K562 (cell line): ENCODE data around the gene WDR93. TPM values are rescaled to one million over a fixed set of nuclear protein-coding genes. Genes with fewer than 3 reads are reported as not detected.

Experiments used
- ATAC-seq: fragments of 200-7000 bp; cut with Tn5 transposase; 3 replicates; pipeline ENCODE4 v1.9.1; 2020; ENCODE audit warnings: moderate library complexity
- BruUV-seq: library from RNA; stranded (reverse); fragments of 400-500 nt; replicated peaks from 2 replicates; lab custom pipeline; 2021; lab: Mats Ljungman, UMichigan
- CTCF ChIA-PET: fragments of 300-600 bp; formaldehyde crosslinking; extraction: SDS; loops from one replicate; lab custom pipeline; 2021; ENCODE audit warnings: low intra/inter-chr PET ratio; lab: Yijun Ruan, JAX
- POLR2A ChIA-PET: fragments of 300-600, 350-650 bp; sonication (Branson Sonifier 250); formaldehyde crosslinking; extraction: SDS; loops from one replicate; lab custom pipeline; 2021; ENCODE audit warnings: antibody characterized with exemption, inconsistent platforms; lab: Yijun Ruan, JAX
- DNase-seq, 4 experiments: peaks; one replicate each; pipeline versions ENCODE4 v3.0.0 to v3.0.0-alpha.2; 2011 to 2018; ENCODE audit warnings: low spot score in 3 of 4, mixed read lengths in 3 of 4; ENCODE audit errors: extremely low read depth in 1 of 4
- FAIRE-seq: peaks from 2 replicates; lab custom pipeline; 2011; peaks lifted over from hg19 to GRCh38; lab: Jason Lieb, UNC
- H2AFZ ChIP-seq: 2 replicates; pipeline ENCODE4 v1.6.0; 2011; ENCODE audit warnings: low read depth, low read length, control low read depth, inconsistent platforms
- H3K27ac ChIP-seq: fragments of 200-600 bp; 3 replicates; pipeline ENCODE4 v1.8.0; 2011; ENCODE audit warnings: low read depth, mild to moderate bottlenecking, control low read depth, inconsistent platforms, low read length, moderate library complexity, mixed read lengths; ENCODE audit errors: extremely low read depth
- H3K27me3 ChIP-seq, 2 experiments: fragments of 300-600 bp in 1 of 2; 2 replicates in 1 of 2; 3 replicates in 1 of 2; pipeline versions ENCODE4 v1.6.0 to v1.8.0; 2011; ENCODE audit warnings: inconsistent platforms in 2 of 2, low read length in 2 of 2, mild to moderate bottlenecking in 1 of 2, mixed read lengths in 1 of 2, moderate library complexity in 1 of 2; ENCODE audit not compliant: control insufficient read depth in 2 of 2, insufficient read depth in 2 of 2
- H3K36me3 ChIP-seq: fragments of 300-600 bp; 3 replicates; pipeline ENCODE4 v1.8.0; 2011; ENCODE audit warnings: mild to moderate bottlenecking, low read length, inconsistent platforms; ENCODE audit not compliant: control insufficient read depth, insufficient read depth
- H3K4me1 ChIP-seq, 2 experiments: fragments of 200-600 bp in 1 of 2; replicated peaks in 1 of 2; 2 replicates in 1 of 2; 3 replicates in 1 of 2; pipeline versions ENCODE4 v1.5.1 to v1.8.0; 2011; ENCODE audit warnings: inconsistent platforms in 2 of 2, low read length in 2 of 2, mild to moderate bottlenecking in 1 of 2, mixed read lengths in 1 of 2, moderate library complexity in 1 of 2; ENCODE audit not compliant: control insufficient read depth in 2 of 2, insufficient read depth in 2 of 2
- H3K4me2 ChIP-seq: 2 replicates; pipeline ENCODE4 v1.6.1; 2011; ENCODE audit warnings: low read length, control low read depth, inconsistent platforms, mixed read lengths; ENCODE audit not compliant: insufficient read depth
- H3K4me3 ChIP-seq: fragments of 200-600 bp; sonication (generic), shearing (Covaris generic); 2 replicates; pipeline ENCODE4 v1.5.1; 2016; ENCODE audit warnings: control low read depth, inconsistent platforms
- H3K79me2 ChIP-seq: fragments of 200-600 bp; 3 replicates; pipeline ENCODE4 v1.8.0; 2011; ENCODE audit warnings: low read length, inconsistent platforms; ENCODE audit not compliant: control insufficient read depth, insufficient read depth
- H3K9ac ChIP-seq, 2 experiments: 2 replicates each; pipeline versions ENCODE4 v1.6.0 to v1.6.1; 2011; ENCODE audit warnings: low read depth in 2 of 2, low read length in 2 of 2, control low read depth in 1 of 2, inconsistent platforms in 1 of 2, mild to moderate bottlenecking in 1 of 2, mixed read lengths in 1 of 2; ENCODE audit not compliant: insufficient read depth in 1 of 2
- H3K9me1 ChIP-seq: one replicate; pipeline ENCODE4 v1.6.0; 2011; ENCODE audit warnings: inconsistent platforms, mild to moderate bottlenecking, low read length, moderate library complexity; ENCODE audit not compliant: control insufficient read depth, insufficient read depth
- H3K9me3 ChIP-seq: replicated peaks from 2 replicates; pipeline ENCODE4 v1.5.1; 2011; ENCODE audit warnings: low read depth, low read length, inconsistent platforms; ENCODE audit not compliant: control insufficient read depth, insufficient read depth
- H4K20me1 ChIP-seq: replicated peaks from 2 replicates; pipeline ENCODE4 v1.6.1; 2011; ENCODE audit warnings: low read length, inconsistent platforms, mixed read lengths; ENCODE audit not compliant: control insufficient read depth, insufficient read depth
- CC2D1A ChIP-seq: fragments of 450-650 bp; IDR thresholded peaks from 2 replicates; pipeline ENCODE4 v1.6.1; 2017; ENCODE audit warnings: mild to moderate bottlenecking
- CCAR2 ChIP-seq: fragments of 200-400 bp; formaldehyde crosslinking; IDR thresholded peaks from 2 replicates; pipeline ENCODE4 v1.6.1; 2017; ENCODE audit warnings: mild to moderate bottlenecking, low read depth, low read length
- HES1 ChIP-seq: fragments of 450-650 bp; IDR thresholded peaks from 2 replicates; pipeline ENCODE4 v1.6.1; 2016; ENCODE audit warnings: low read depth, mild to moderate bottlenecking, moderate library complexity
- HNRNPLL ChIP-seq: fragments of 200-400 bp; formaldehyde crosslinking; IDR thresholded peaks from 2 replicates; pipeline ENCODE4 v1.6.1; 2017; ENCODE audit warnings: low read length, low read depth, mild to moderate bottlenecking; ENCODE audit not compliant: poor library complexity, severe bottlenecking
- IRF1 ChIP-seq: sonication (generic); formaldehyde crosslinking; IDR thresholded peaks from 2 replicates; pipeline ENCODE4 v1.8.0; 2022; ENCODE audit warnings: missing genetic modification reagents, mild to moderate bottlenecking, borderline replicate concordance
- MCM5 ChIP-seq: fragments of 450-650 bp; IDR thresholded peaks from 2 replicates; pipeline ENCODE4 v1.6.1; 2016; ENCODE audit warnings: low read depth
- NFIX ChIP-seq: fragments of 250-450 bp; sonication (Bioruptor Pico); IDR thresholded peaks from 2 replicates; pipeline ENCODE4 v1.4.0; 2020; ENCODE audit warnings: low read depth, mild to moderate bottlenecking, moderate library complexity
- RBM15 ChIP-seq: fragments of 200-400 bp; formaldehyde crosslinking; IDR thresholded peaks from 2 replicates; pipeline ENCODE4 v1.6.1; 2018; ENCODE audit warnings: mild to moderate bottlenecking, low read length, moderate library complexity; ENCODE audit not compliant: insufficient read depth
- SUPT5H ChIP-seq: fragments of 450-650 bp; IDR thresholded peaks from 2 replicates; pipeline ENCODE4 v1.6.1; 2016
- ZNF75A ChIP-seq: fragments of 450-650 bp; formaldehyde crosslinking; IDR thresholded peaks from 2 replicates; pipeline ENCODE4 v1.4.0; 2020; ENCODE audit warnings: mild to moderate bottlenecking
- WGBS: fragments of 100-300 bp; shearing (Covaris generic); methylation state at CpG from one replicate; pipeline ENCODE4 v1.1.6; 2016; ENCODE audit warnings: low coverage, mixed read lengths; ENCODE audit not compliant: insufficient coverage; ENCODE audit errors: missing lambda C conversion rate; 5-methylcytosine and 5-hydroxymethylcytosine counted together
- in situ Hi-C: fragments of 300-500 bp; cut with MboI; formaldehyde crosslinking; loops from 4 replicates; pipeline ENCODE4 v1.15.0; 2018; ENCODE audit warnings: inconsistent platforms, mixed read lengths
- intact Hi-C: fragments of 100-400 bp; cut with micrococcal nuclease; formaldehyde crosslinking; loops from 2 replicates; pipeline ENCODE4 v1.14.2; 2022
- polyA plus RNA-seq, 8 experiments: library from polyadenylated mRNA; depleted of rRNA in 4 of 8; stranded (reverse) in 5 of 8; unstranded in 3 of 8; fragments of >200 nt; fragmentation: Nextera tagmentation in 2 of 8; fragmentation: Illumina TruSeq in 1 of 8; extraction: Ambion mirVana in 2 of 8; extraction: Trizol in 1 of 8; gene quantifications; 2 replicates each; pipeline versions ENCODE4 v1.2.1 to v1.2.3, GENCODE V29; 2011 to 2014; ENCODE audit warnings: inconsistent platforms in 1 of 8, missing spikeins in 1 of 8
- total RNA-seq, 7 experiments: library from RNA; depleted of rRNA in 6 of 7; stranded (reverse); fragments of >200 nt in 6 of 7; fragmentation: Illumina TruSeq in 2 of 7; extraction: Trizol in 2 of 7; gene quantifications; 2 replicates each; pipeline versions ENCODE4 v1.2.1 to v1.2.3, GENCODE V29; 2011 to 2021; ENCODE audit warnings: low replicate concordance in 1 of 7
- TF ChIP-seq, protein P1 (sequence below): sonication (generic); formaldehyde crosslinking; IDR thresholded peaks from 2 replicates; pipeline ENCODE4 v1.8.0; 2022; ENCODE audit warnings: missing genetic modification reagents, mild to moderate bottlenecking, borderline replicate concordance
- TF ChIP-seq, protein P2 (sequence below): sonication (generic); formaldehyde crosslinking; IDR thresholded peaks from 2 replicates; pipeline ENCODE4 v1.8.0; 2022; ENCODE audit warnings: mild to moderate bottlenecking, missing genetic modification reagents
- TF ChIP-seq, protein P3 (sequence below): sonication (generic); formaldehyde crosslinking; IDR thresholded peaks from 2 replicates; pipeline ENCODE4 v1.9.0; 2022; ENCODE audit warnings: mild to moderate bottlenecking, missing genetic modification reagents

Gene WDR93
- total and polyA plus RNA-seq, 9 of the 15 experiments (the other 6 are each of a cell fraction or from before 2014, with no cell fraction given) = not detected

DNA sequence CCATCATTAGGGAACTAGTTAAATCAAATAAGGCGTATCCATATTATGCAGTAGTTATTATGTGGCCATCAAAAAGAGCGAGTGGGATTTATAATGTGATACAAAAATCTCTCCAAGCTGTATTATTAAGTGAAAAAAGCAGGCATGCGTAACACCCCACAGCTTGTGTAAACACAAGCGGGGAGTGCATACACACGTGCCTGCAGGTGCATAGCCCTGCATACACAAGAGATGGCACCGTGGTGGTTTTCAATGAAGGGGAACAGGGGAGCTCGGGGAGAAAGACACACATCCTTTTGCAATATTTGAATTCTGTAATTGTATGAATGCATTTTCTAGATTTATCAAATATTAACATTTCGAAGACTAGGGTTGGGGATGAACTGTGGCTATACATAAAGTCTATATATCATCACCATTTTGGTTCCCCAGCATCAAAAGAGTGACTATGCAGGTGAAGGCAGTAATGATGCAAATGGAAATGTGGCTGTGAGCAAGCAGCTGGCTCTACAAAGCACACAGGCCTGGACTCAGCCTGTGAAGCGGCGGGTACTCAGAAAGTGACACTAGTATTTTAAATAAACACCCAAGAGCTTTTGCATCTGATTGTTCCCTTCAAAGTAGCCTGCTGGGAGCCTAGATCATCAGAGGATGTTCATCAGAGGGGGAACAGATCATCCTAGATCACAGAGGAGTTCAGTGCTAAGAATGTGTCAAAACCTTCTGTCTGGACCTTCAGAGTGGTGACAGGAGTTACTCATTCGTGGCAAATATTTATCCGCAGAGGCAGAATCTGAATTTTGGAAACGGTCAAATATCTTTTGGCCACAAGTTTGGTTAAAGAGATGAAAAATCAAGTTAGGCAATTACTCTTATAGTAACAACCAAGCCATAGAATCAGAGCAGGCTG, 25.9 kb upstream of the WDR93 start (continued):
- TF ChIP-seq, protein P1, sequence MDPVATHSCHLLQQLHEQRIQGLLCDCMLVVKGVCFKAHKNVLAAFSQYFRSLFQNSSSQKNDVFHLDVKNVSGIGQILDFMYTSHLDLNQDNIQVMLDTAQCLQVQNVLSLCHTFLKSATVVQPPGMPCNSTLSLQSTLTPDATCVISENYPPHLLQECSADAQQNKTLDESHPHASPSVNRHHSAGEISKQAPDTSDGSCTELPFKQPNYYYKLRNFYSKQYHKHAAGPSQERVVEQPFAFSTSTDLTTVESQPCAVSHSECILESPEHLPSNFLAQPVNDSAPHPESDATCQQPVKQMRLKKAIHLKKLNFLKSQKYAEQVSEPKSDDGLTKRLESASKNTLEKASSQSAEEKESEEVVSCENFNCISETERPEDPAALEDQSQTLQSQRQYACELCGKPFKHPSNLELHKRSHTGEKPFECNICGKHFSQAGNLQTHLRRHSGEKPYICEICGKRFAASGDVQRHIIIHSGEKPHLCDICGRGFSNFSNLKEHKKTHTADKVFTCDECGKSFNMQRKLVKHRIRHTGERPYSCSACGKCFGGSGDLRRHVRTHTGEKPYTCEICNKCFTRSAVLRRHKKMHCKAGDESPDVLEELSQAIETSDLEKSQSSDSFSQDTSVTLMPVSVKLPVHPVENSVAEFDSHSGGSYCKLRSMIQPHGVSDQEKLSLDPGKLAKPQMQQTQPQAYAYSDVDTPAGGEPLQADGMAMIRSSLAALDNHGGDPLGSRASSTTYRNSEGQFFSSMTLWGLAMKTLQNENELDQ (CRISPR knock-in tag) = no peak
- TF ChIP-seq NFIX (CRISPR knock-in tag) = no peak

GRCh38 chr15:89665449-89666181, 25.0 kb upstream of the WDR93 start:
- no peak overlapping the region for H2AFZ ChIP-seq
- FAIRE-seq (no peak), ATAC-seq (peak; percentile 36), DNase-seq (peak in 1 of 4 experiments; percentile 32)
- H3K27me3 ChIP-seq = peaks cover 19 to 71% of the 10 kb centered on the region in 2 experiments
- BruUV-seq = no TSS peak
- H3K4me3 ChIP-seq = no peak overlapping the region
- intact Hi-C loops (no loop called here), in situ Hi-C loops (no loop called here)
- WGBS = 2% methylated on average over 57 of the region's 72 CpGs
- H3K27ac ChIP-seq = no peak overlapping the region
- no peaks in the 10 kb centered on the region for H3K9me1 ChIP-seq
- H3K9me3 ChIP-seq = no peaks in the 10 kb centered on the region
- peaks cover 0 to 18% of the 10 kb centered on the region in 2 experiments; a peak in 3 of 5 replicates for H3K4me1 ChIP-seq
- H4K20me1 ChIP-seq = no peaks in the 10 kb centered on the region
- CTCF ChIA-PET = no interaction called here
- H3K36me3 ChIP-seq = no peaks in the 10 kb centered on the region
- POLR2A ChIA-PET = interaction anchor here (0.5 kb wide), 1 partner anchor 339 kb away, joined by 3 read pairs; no protein-coding TSS in a partner anchor
- H3K79me2 ChIP-seq = no peaks in the 10 kb centered on the region
- no peak overlapping the region for H3K4me2 ChIP-seq
- H3K9ac ChIP-seq = no peak overlapping the region
- TF ChIP-seq CCAR2 = no peak
- TF ChIP-seq HNRNPLL = peak; percentile 68
- no peak for TF ChIP-seq HES1
- TF ChIP-seq CC2D1A = no peak
- no peak for TF ChIP-seq MCM5
- TF ChIP-seq, protein P2, sequence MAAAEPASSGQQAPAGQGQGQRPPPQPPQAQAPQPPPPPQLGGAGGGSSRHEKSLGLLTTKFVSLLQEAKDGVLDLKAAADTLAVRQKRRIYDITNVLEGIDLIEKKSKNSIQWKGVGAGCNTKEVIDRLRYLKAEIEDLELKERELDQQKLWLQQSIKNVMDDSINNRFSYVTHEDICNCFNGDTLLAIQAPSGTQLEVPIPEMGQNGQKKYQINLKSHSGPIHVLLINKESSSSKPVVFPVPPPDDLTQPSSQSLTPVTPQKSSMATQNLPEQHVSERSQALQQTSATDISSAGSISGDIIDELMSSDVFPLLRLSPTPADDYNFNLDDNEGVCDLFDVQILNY (CRISPR knock-in tag) = no peak
- TF ChIP-seq IRF1 (CRISPR knock-in tag) = no peak
- TF ChIP-seq SUPT5H = no peak
- TF ChIP-seq ZNF75A = no peak
- TF ChIP-seq, protein P3, sequence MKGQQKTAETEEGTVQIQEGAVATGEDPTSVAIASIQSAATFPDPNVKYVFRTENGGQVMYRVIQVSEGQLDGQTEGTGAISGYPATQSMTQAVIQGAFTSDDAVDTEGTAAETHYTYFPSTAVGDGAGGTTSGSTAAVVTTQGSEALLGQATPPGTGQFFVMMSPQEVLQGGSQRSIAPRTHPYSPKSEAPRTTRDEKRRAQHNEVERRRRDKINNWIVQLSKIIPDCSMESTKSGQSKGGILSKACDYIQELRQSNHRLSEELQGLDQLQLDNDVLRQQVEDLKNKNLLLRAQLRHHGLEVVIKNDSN = no peak
- TF ChIP-seq RBM15 = no peak
